GM12892 (cell line): ENCODE results near the gene DEF6.
A peak's percentile ranks its signal among the peaks of the same experiment; 100 is the strongest.

Experiments
- DNase-seq: peaks from one replicate; pipeline ENCODE4 v3.0.0; 2011; ENCODE audit not compliant: insufficient read length
- FAIRE-seq: peaks from 2 replicates; lab custom pipeline; 2011; peaks lifted over from hg19 to GRCh38; lab: Jason Lieb, UNC
- POLR2A ChIP-seq: IDR thresholded peaks from 2 replicates; pipeline ENCODE4 v1.6.1; 2011; ENCODE audit warnings: low read depth, low read length, control low read depth
- POLR2AphosphoS5 ChIP-seq: IDR thresholded peaks from 2 replicates; pipeline ENCODE4 v1.6.1; 2011; ENCODE audit warnings: low read depth, low read length, control low read depth
- TAF1 ChIP-seq: IDR thresholded peaks from 2 replicates; pipeline ENCODE4 v1.6.1; 2011; ENCODE audit warnings: low read depth, mild to moderate bottlenecking, control low read depth, low read length, borderline replicate concordance

DEF6 gene

DNA sequence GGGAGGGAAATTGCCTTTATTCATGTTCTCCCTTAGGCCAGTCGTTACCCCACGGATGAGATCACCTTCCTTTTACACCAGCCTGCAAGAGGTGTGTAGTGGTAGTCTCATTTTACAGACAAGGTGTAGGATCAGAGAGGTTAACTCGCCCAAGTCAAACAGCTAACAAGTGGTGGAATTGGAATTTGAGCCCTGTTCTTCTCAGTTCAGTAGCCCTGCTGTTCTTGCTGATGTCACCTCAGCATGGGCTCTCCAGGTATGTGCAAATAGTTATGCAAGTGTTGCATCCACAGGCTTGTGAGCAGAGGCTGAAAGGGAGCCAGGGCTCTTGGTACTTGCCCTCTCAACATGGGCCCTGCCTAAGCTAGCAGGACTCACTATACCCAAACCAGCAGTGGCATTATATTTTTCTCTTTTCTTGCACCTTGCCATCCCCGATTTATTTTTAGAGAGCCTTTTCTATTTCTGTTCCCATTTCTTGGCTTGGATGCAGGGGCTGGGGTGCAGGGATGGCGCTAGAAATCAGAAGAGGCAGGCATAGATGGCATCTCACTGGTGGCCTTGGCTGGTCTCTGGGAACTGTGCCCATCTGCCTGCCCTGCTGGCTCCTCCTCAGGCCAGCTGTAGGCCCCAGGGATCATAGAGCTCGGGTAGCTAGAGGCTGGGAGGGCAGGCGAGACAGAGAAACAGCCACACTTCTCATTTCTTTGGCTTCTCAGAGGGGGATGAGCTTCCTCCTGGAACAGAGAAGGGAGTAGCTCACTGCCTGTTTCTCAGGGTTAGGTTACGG is 62.9 kb downstream of the DEF6 start:
- FAIRE-seq, result no peak
- TF ChIP-seq TAF1 (no peak), POLR2AphosphoS5 (no peak), POLR2A (no peak)
- no peak for DNase-seq

DNA sequence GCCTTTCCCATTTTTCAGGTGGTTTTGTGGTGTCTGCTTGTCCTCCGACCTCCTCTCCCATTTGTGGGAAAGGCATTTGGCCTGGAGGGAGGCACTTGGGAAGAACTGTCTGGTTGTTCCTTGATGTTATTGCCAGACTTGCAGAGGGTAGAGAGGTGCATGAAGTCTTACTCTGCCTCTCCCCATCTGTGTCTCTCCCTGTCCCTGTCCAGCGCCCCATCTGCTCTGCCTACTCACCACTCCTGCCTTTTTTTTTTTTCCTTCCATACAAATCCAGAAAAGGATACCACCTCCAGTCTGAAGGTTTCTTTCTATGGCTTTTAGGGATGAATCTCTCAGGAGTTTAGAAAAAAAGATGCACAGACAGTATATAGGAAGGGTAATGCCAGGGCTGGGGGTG is 64.6 kb downstream of the DEF6 start:
- FAIRE-seq, result no peak
- DNase-seq, result no peak
- no peak for TF ChIP-seq POLR2A
- TF ChIP-seq TAF1, result no peak
- TF ChIP-seq POLR2AphosphoS5, result no peak

DNA sequence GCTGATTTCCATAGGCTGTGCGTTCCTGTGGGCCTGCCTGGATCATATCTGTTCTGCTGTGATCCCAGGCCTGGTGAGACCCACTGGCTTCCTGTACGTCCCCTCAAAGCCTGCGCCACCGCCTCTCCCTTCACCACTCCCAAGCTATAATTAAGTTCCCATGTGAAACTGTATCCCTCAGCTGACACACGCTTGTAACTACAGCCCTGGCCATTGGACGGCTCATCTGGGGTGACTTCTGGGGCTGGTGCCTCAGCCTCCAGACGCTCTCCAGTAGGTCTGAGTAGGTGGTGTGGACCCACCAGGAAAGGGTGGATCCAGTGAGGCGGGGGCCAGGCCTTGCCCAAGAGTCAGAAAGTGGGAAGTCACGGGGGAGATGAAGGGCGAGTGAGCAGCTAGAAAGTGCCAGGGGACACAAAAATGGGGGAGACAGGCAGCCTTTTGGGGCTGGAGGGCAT is 65.7 kb downstream of the DEF6 start:
- no peak for TF ChIP-seq TAF1
- DNase-seq, result no peak
- FAIRE-seq, result peak; percentile 9

GRCh38 chr6:35365594-35366203 is 68.1 kb downstream of the DEF6 start:
- TF ChIP-seq POLR2A (no peak), TAF1 (no peak)
- no peak for FAIRE-seq
- no peak for DNase-seq

GRCh38 chr6:35366204-35366596 is 68.6 kb downstream of the DEF6 start:
- FAIRE-seq, result no peak
- TF ChIP-seq TAF1 (no peak), POLR2AphosphoS5 (no peak), POLR2A (no peak)
- DNase-seq, result no peak

DNA sequence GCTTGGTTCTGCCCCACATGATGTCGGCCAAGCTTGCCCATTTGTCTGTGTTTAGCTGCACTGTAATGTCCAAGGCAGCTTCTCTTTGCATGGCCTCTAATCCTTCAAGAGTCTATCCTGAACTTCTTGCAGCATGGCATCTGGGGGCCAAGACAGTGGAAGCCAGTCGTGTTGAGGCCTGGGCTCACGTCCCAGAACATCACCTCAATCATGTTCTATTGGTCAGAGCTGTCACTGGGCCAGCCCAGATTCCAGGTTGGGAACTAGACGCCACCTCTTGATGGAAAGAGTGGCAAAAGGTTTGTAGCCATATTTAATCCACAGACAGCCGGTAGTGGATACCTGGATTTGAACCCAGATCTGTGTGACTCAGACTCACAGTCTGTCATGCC is 70.0 kb downstream of the DEF6 start:
- TF ChIP-seq TAF1 (no peak), POLR2AphosphoS5 (no peak), POLR2A (no peak)
- DNase-seq (no peak), FAIRE-seq (no peak)

GRCh38 chr6:35368038-35368887 is 70.6 kb downstream of the DEF6 start:
- FAIRE-seq (peak; percentile 77), DNase-seq (no peak)
- TF ChIP-seq TAF1, result no peak
- TF ChIP-seq POLR2A, result no peak
- TF ChIP-seq POLR2AphosphoS5, result no peak

GRCh38 chr6:35370124-35370741 is 72.6 kb downstream of the DEF6 start:
- FAIRE-seq (peak; percentile 87), DNase-seq (peak; percentile 46)
- TF ChIP-seq POLR2AphosphoS5, result no peak
- TF ChIP-seq POLR2A, result peak; percentile 61

DNA sequence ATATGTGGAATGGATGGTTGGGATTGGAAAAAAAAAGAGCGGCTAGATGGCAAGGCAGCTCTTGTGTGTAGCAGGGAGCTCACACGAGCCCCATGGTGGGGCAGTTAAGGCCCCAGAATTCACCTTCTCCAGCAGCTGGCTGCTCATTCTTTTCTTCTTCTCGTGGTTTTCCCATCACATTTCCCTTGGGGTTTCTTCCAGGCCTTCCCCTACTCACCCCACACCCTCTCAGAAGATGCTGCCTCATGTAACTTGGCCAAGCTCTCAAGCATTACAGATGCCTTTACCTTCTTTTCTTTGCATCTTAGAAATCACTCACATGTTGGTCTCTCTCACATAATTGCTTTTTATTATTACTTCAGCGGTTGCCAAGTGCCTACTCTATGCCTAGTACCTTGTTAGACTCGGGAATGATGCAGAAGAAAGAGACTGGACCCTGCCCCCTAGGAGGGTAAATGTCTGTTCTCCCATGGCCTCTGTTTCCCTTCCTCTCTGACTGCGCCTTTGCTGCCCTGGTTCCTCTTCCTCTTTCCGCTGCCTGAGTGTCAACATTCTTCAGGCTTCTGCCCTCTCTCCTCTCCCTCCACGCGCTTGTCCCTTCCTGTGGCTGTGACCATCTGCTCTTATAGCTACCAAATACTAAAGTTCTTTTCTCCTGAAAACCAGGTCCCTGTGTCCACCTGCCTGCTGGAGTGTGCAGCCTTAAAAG is 73.3 kb downstream of the DEF6 start:
- TF ChIP-seq POLR2A (no peak), TAF1 (no peak), POLR2AphosphoS5 (no peak)
- FAIRE-seq, result peak; percentile 75
- DNase-seq, result no peak
